ENCODE results near the gene ZNF276. TPM values are rescaled to one million over a fixed set of nuclear protein-coding genes. Genes with fewer than 3 reads are reported as not detected.

Gene ZNF276
- total RNA-seq, 2 donors from 2014 or later, result 28.2 to 32.6 TPM

GRCh38 chr16:89700100-89700648 is 21.2 kb upstream of the ZNF276 start:
- no peaks in the 10 kb centered on the region for H3K9me3 Mint-ChIP-seq
- peaks cover 6% of the 10 kb centered on the region for H3K27me3 Mint-ChIP-seq (ENCODE audit: insufficient read depth)
- peak overlapping the region; percentile 69 for H3K4me3 Mint-ChIP-seq
- H3K4me1 Mint-ChIP-seq, result peaks cover 4% of the 10 kb centered on the region
- H3K27ac Mint-ChIP-seq, result peak overlapping the region; percentile 93
- WGBS, 2 experiments (ENCODE audit: insufficient coverage in 1 of 2, insufficient read length in 1 of 2), result 1 to 3% methylated on average over 18 to 30 of the region's 30 CpGs
- peak; percentile 76 for TF ChIP-seq CTCF (conservative IDR thresholded peaks at IDR 0.05)
- Histone ChIP-seq H3K27me3 (ENCODE audit: control insufficient read depth, insufficient read depth, low read length, poor library complexity, severe bottlenecking) (no peaks in the 10 kb centered on the region), H3K9me3 (ENCODE audit: control insufficient read depth, low read length) (no peaks in the 10 kb centered on the region), H3K4me3 (ENCODE audit: low read length) (peak overlapping the region; percentile 81), H3K36me3 (ENCODE audit: control insufficient read depth, insufficient read depth, low read length) (peaks cover 13% of the 10 kb centered on the region), H3K27ac (ENCODE audit: low read depth, low read length) (peak overlapping the region; percentile 13), H3K4me1 (ENCODE audit: control insufficient read depth, insufficient read depth, low read length) (peaks cover 4% of the 10 kb centered on the region), H3K9ac (ENCODE audit: extremely low read depth, low read length, poor library complexity, severe bottlenecking) (peak overlapping the region; percentile 86)
- DNase-seq, result peak; percentile 100
- peaks cover 13% of the 10 kb centered on the region for H3K36me3 Mint-ChIP-seq (ENCODE audit: low read depth)

- peak; percentile 88 for DNase-seq
- peak overlapping the region; percentile 81 for H3K4me3 ChIP-seq (ENCODE audit: low read length)
- TF ChIP-seq CTCF (conservative IDR thresholded peaks at IDR 0.05), result peak; percentile 46
- peaks cover 4% of the 10 kb centered on the region for H3K4me1 ChIP-seq (ENCODE audit: control insufficient read depth, insufficient read depth, low read length)
- peak overlapping the region; percentile 18 for H3K27ac ChIP-seq (ENCODE audit: low read depth, low read length)
- peaks cover 13% of the 10 kb centered on the region for H3K36me3 Mint-ChIP-seq (ENCODE audit: low read depth)
- peak overlapping the region; percentile 69 for H3K4me3 Mint-ChIP-seq
- peaks cover 8% of the 10 kb centered on the region for H3K27me3 Mint-ChIP-seq (ENCODE audit: insufficient read depth)
- H3K36me3 ChIP-seq (ENCODE audit: control insufficient read depth, insufficient read depth, low read length), result peaks cover 13% of the 10 kb centered on the region
- no peaks in the 10 kb centered on the region for H3K9me3 ChIP-seq (ENCODE audit: control insufficient read depth, low read length)
- H3K27me3 ChIP-seq (ENCODE audit: control insufficient read depth, insufficient read depth, low read length, poor library complexity, severe bottlenecking), result no peaks in the 10 kb centered on the region
- 3 to 4% methylated on average over 24 to 78 of the region's 78 CpGs for WGBS, 2 experiments (ENCODE audit: insufficient coverage in 1 of 2, insufficient read length in 1 of 2)
- peak overlapping the region; percentile 86 for H3K9ac ChIP-seq (ENCODE audit: extremely low read depth, low read length, poor library complexity, severe bottlenecking)
- H3K4me1 Mint-ChIP-seq, result peaks cover 4% of the 10 kb centered on the region
- no peaks in the 10 kb centered on the region for H3K9me3 Mint-ChIP-seq
- H3K27ac Mint-ChIP-seq, result peak overlapping the region; percentile 93
Observed at GRCh38 chr16:89700649-89701424, 20.5 kb upstream of the ZNF276 start.

DNA sequence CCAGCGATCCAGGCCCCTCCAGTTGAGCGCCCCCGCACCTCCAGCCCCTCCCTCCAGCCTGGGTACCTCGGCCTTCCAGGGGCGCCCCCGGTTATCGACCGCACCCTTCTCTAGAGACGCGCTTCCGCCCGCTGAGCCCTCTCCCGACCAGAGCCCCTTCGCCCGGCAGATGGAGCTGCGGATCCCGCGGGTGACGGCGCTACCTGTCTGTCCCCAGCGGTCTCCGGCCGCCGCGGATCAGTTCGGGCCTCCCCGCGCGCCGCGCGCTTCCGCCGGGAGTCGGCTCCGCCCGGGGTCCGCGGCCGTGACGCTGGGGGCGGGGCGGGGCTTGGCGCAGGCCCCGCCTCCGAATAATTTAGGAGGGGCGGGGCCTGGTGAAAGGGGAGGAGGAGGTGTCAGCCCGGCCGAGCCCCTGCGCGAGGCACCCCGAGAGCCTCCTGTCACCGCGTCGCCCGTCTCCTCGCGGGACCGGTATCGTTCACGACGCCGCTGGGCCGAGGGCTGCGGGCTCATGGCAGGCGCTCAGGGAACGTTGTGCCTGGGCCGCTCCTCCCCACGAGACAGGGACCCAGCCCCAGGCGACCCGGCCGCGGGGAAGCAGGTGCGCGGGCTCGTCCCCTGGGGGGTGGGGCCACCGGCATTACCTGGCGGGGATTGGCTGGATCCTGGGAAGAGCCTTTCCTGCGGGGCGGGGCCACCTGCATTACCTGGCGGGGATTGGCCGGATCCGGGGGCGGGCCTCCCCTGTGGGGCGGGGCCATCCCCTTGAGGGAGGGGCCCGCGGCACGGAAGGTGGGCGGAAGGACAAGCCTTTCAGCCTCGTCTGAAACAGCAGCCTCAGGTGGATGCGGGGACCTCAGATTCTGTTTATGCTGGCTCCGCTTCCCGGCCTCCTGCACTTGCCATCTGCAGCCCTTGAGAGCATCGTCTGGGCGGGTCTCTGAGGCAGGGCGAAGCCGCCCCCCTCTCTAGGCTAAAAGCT is 19.6 kb upstream of the ZNF276 start, which contains the start of gene SPATA2L:
SPATA2L (minus strand) TSS at position 281 of the 982 bp plus-strand sequence. CDS start 473 bp downstream, outside the sequence.
- peak within 1 kb of the TSS; percentile 18 for H3K27ac ChIP-seq (ENCODE audit: low read depth, low read length)
- peak within 1 kb of the TSS; percentile 93 for H3K27ac Mint-ChIP-seq

More for the DNA sequence above, 19.6 kb upstream of the ZNF276 start, which contains the start of gene SPATA2L:
- 0 to 2% methylated on average over 47 to 97 of the region's 97 CpGs for WGBS, 2 experiments (ENCODE audit: insufficient coverage in 1 of 2, insufficient read length in 1 of 2)
- H3K4me1 Mint-ChIP-seq, result peaks cover 6% of the 10 kb centered on the region
- Histone ChIP-seq H3K4me3 (ENCODE audit: low read length) (peak within 1 kb of the TSS; percentile 81), H3K4me1 (ENCODE audit: control insufficient read depth, insufficient read depth, low read length) (peaks cover 7% of the 10 kb centered on the region), H3K9ac (ENCODE audit: extremely low read depth, low read length, poor library complexity, severe bottlenecking) (peak within 1 kb of the TSS; percentile 86), H3K27me3 (ENCODE audit: control insufficient read depth, insufficient read depth, low read length, poor library complexity, severe bottlenecking) (no peaks in the 10 kb centered on the region), H3K36me3 (ENCODE audit: control insufficient read depth, insufficient read depth, low read length) (peaks cover 13% of the 10 kb centered on the region), H3K9me3 (ENCODE audit: control insufficient read depth, low read length) (no peaks in the 10 kb centered on the region)
- TF ChIP-seq CTCF (conservative IDR thresholded peaks at IDR 0.05), result peak; percentile 37
- DNase-seq, result peak; percentile 99
- peaks cover 13% of the 10 kb centered on the region for H3K36me3 Mint-ChIP-seq (ENCODE audit: low read depth)
- H3K27me3 Mint-ChIP-seq (ENCODE audit: insufficient read depth), result peaks cover 8% of the 10 kb centered on the region
- H3K9me3 Mint-ChIP-seq, result no peaks in the 10 kb centered on the region
- H3K4me3 Mint-ChIP-seq, result peak within 1 kb of the TSS; percentile 69
